IMR-90 (cell line): ENCODE data around the gene SPPL2C. TPM values are rescaled to one million over a fixed set of nuclear protein-coding genes. Genes with fewer than 3 reads are reported as not detected.
A peak's percentile ranks its signal among the peaks of the same experiment; 100 is the strongest.

Source experiments
- ATAC-seq: fragments of 200-7000 bp; cut with Tn5 transposase; 2 replicates; pipeline ENCODE4 v1.9.1; 2020; ENCODE audit warnings: low read depth, mild to moderate bottlenecking, moderate library complexity
- BruUV-seq: library from RNA; stranded (reverse); fragments of 400-500 nt; replicated peaks from 2 replicates; lab custom pipeline; 2021; lab: Mats Ljungman, UMichigan
- CTCF ChIA-PET: fragments of 300-600 bp; formaldehyde crosslinking; extraction: SDS; loops from one replicate; lab custom pipeline; 2021; ENCODE audit warnings: antibody characterized with exemption; lab: Yijun Ruan, JAX
- POLR2A ChIA-PET: fragments of 300-600 bp; sonication (Branson Sonifier 250); formaldehyde crosslinking; loops from one replicate; lab custom pipeline; 2022; ENCODE audit warnings: antibody characterized with exemption; ENCODE audit not compliant: unreplicated experiment; lab: Charles Lee
- DNase-seq: peaks from one replicate; pipeline ENCODE4 v3.0.0; 2013
- H2AFZ ChIP-seq: replicated peaks from 2 replicates; pipeline ENCODE3; 2013; ENCODE audit warnings: low read length, mild to moderate bottlenecking; ENCODE audit not compliant: poor library complexity
- H2AK5ac ChIP-seq: 2 replicates; pipeline ENCODE4 v1.6.1; 2013; ENCODE audit warnings: low read depth, low read length, inconsistent platforms
- H2AK9ac ChIP-seq: replicated peaks from 2 replicates; pipeline ENCODE3; 2013; ENCODE audit warnings: mild to moderate bottlenecking, low read depth, low read length, moderate library complexity; ENCODE audit not compliant: poor library complexity
- H2BK120ac ChIP-seq: 2 replicates; pipeline ENCODE4 v1.6.1; 2013; ENCODE audit warnings: low read depth, low read length, inconsistent platforms
- H2BK15ac ChIP-seq: 3 replicates; pipeline ENCODE4 v1.6.1; 2013; ENCODE audit warnings: low read depth, low read length, inconsistent platforms
- H2BK20ac ChIP-seq: 2 replicates; pipeline ENCODE4 v1.6.1; 2013; ENCODE audit warnings: low read depth, mild to moderate bottlenecking, inconsistent platforms, low read length, moderate library complexity
- H2BK5ac ChIP-seq: 2 replicates; pipeline ENCODE4 v1.6.1; 2013; ENCODE audit warnings: mild to moderate bottlenecking, low read depth, low read length, inconsistent platforms; ENCODE audit not compliant: poor library complexity, severe bottlenecking
- H3K14ac ChIP-seq: replicated peaks from 2 replicates; pipeline ENCODE4 v1.6.1; 2013; ENCODE audit warnings: low read depth, low read length, inconsistent platforms
- H3K18ac ChIP-seq: 2 replicates; pipeline ENCODE4 v1.6.1; 2013; ENCODE audit warnings: low read depth, low read length, control low read depth
- H3K23ac ChIP-seq: 2 replicates; pipeline ENCODE4 v1.6.1; 2013; ENCODE audit warnings: low read depth, low read length, inconsistent platforms
- H3K27ac ChIP-seq: 2 replicates; pipeline ENCODE4 v1.5.1; 2013; ENCODE audit warnings: mild to moderate bottlenecking, control low read depth, low read length; ENCODE audit not compliant: insufficient read depth
- H3K27me3 ChIP-seq: 2 replicates; pipeline ENCODE4 v1.6.1; 2013; ENCODE audit warnings: low read length; ENCODE audit not compliant: control insufficient read depth, insufficient read depth
- H3K36me3 ChIP-seq: 2 replicates; pipeline ENCODE4 v1.6.1; 2013; ENCODE audit warnings: low read length, mixed read lengths; ENCODE audit not compliant: control insufficient read depth, insufficient read depth
- H3K4ac ChIP-seq: 2 replicates; pipeline ENCODE4 v1.6.1; 2013; ENCODE audit warnings: low read depth, low read length, inconsistent platforms
- H3K4me1 ChIP-seq: 2 replicates; pipeline ENCODE4 v1.6.1; 2013; ENCODE audit warnings: low read length, mixed read lengths; ENCODE audit not compliant: control insufficient read depth, insufficient read depth
- H3K4me2 ChIP-seq: 2 replicates; pipeline ENCODE4 v1.6.1; 2013; ENCODE audit warnings: low read depth, mild to moderate bottlenecking, control low read depth, low read length, moderate library complexity
- H3K4me3 ChIP-seq: 2 replicates; pipeline ENCODE4 v1.5.1; 2013; ENCODE audit warnings: low read depth, mild to moderate bottlenecking, control low read depth, low read length, moderate library complexity; ENCODE audit not compliant: insufficient read depth
- H3K56ac ChIP-seq: 2 replicates; pipeline ENCODE4 v1.6.1; 2013; ENCODE audit warnings: low read length, inconsistent platforms; ENCODE audit not compliant: insufficient read depth; ENCODE audit errors: extremely low read depth
- H3K79me1 ChIP-seq, 2 experiments: 2 replicates each; pipeline ENCODE4 v1.6.1; 2013; ENCODE audit warnings: low read length in 2 of 2, inconsistent platforms in 1 of 2, low read depth in 1 of 2
- H3K9ac ChIP-seq: 2 replicates; pipeline ENCODE4 v1.6.1; 2013; ENCODE audit warnings: low read depth, low read length, control low read depth
- H3K9me1 ChIP-seq: 2 replicates; pipeline ENCODE4 v1.6.1; 2013; ENCODE audit warnings: low read length, inconsistent platforms; ENCODE audit not compliant: insufficient read depth
- H3K9me3 ChIP-seq: 2 replicates; pipeline ENCODE4 v1.6.1; 2013; ENCODE audit warnings: low read length; ENCODE audit not compliant: control insufficient read depth, insufficient read depth
- H4K20me1 ChIP-seq: 2 replicates; pipeline ENCODE4 v1.6.1; 2013; ENCODE audit warnings: low read length, inconsistent platforms; ENCODE audit not compliant: insufficient read depth
- H4K5ac ChIP-seq: 2 replicates; pipeline ENCODE4 v1.6.1; 2013; ENCODE audit warnings: mild to moderate bottlenecking, low read depth, low read length, control low read depth
- H4K8ac ChIP-seq, 2 experiments: 2 replicates each; pipeline ENCODE4 v1.6.1; 2013; ENCODE audit warnings: low read depth in 2 of 2, low read length in 2 of 2, control low read depth in 1 of 2, inconsistent platforms in 1 of 2
- H4K91ac ChIP-seq: 2 replicates; pipeline ENCODE4 v1.6.1; 2013; ENCODE audit warnings: low read depth, low read length, inconsistent platforms; ENCODE audit not compliant: insufficient read depth
- FOS ChIP-seq: fragments of 150-350 bp; IDR thresholded peaks from 2 replicates; pipeline ENCODE4 v1.6.1; 2016; ENCODE audit warnings: low read depth, low read length
- RAD21 ChIP-seq: IDR thresholded peaks from 2 replicates; pipeline ENCODE4 v1.6.1; 2012; ENCODE audit warnings: low read length, improper control_type of control experiment
- SMC3 ChIP-seq: fragments of 150-350 bp; IDR thresholded peaks from 2 replicates; pipeline ENCODE4 v1.6.1; 2016; ENCODE audit warnings: low read depth, mild to moderate bottlenecking, antibody characterized with exemption, low read length, moderate library complexity
- WGBS, 2 experiments: methylation state at CpG; one replicate each; pipeline versions ENCODE4 v1.1.5 to v1.1.7; 2013; ENCODE audit warnings: missing lambda C conversion rate in 2 of 2; ENCODE audit not compliant: insufficient read length in 1 of 2; ENCODE audit errors: extremely low coverage in 2 of 2; 5-methylcytosine and 5-hydroxymethylcytosine counted together
- dilution Hi-C: fragments of 300-500 bp; cut with HindIII; formaldehyde crosslinking; loops from one replicate; pipeline ENCODE4 v1.14.3; 2018; ENCODE audit warnings: low sequenced_read_pairs; ENCODE audit not compliant: unreplicated experiment
- in situ Hi-C: fragments of 300-500 bp; cut with MboI; formaldehyde crosslinking; loops from 3 replicates; pipeline ENCODE4 v1.14.3; 2019; ENCODE audit warnings: low sequenced_read_pairs, inconsistent platforms, mixed read lengths
- intact Hi-C: fragments of 100-400 bp; cut with micrococcal nuclease; formaldehyde crosslinking; loops from 2 replicates; pipeline ENCODE4 v1.10.0; 2022
- polyA plus RNA-seq, 3 experiments: library from polyadenylated mRNA; depleted of rRNA; stranded (reverse); fragments of >200 nt; gene quantifications; 2 replicates each; pipeline ENCODE4 v1.2.3, GENCODE V29; 2012; ENCODE audit warnings: low replicate concordance in 1 of 3
- total RNA-seq: library from RNA; depleted of rRNA; stranded (reverse); fragments of >200 nt; gene quantifications from 2 replicates; pipeline ENCODE4 v1.2.3, GENCODE V29; 2012
- TF ChIP-seq, protein P1 (sequence below): conservative IDR thresholded peaks from 2 replicates; pipeline ENCODE4 v1.5.1; 2012; ENCODE audit warnings: mild to moderate bottlenecking, low read depth, low read length, improper control_type of control experiment

SPPL2C gene
- total and polyA plus RNA-seq, 2 of the 4 experiments (the other 2 are of a cell fraction), result not detected

DNA sequence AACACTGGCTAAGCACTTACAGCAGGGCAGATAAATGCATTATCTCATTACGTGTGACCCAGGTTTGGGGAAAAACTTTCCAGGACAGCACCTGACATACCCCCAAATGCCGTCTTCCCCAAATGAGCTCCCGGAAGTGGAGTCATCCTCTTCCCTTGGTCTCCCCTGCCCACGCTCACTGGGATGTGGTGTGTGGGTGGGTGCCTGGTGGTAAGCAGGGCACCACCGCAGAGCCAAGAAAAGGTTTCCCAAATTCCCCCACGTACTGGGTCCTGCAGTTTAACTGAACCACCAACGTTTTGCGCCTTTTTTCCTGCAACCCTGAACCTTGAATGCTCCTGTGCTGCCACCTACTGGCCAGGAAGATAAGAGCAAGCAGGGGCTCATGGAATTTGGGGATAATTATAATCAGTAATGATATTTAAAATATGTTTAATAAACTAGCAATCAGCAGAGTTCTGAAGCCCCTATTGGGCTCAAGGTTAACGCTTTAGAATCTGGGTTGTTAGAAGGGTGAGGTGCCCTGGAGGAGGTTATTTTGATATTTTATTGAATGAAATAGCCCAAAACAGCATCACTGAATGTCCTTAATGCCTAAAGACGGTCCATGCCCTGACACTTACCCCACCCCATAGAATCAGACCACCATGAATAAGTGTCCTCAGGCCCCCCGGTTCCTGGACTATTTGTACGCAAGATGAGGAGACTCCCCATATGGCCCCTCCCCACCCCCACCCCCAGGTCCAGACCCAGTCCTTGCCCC is 8.0 kb downstream of the SPPL2C start:
- intact Hi-C loops, result loop anchor here (1.0 to 10.0 kb wide), 4 partner anchors 135 to 720 kb away; partner anchors contain the start of gene PLCD3

More for the DNA sequence above, 8.0 kb downstream of the SPPL2C start:
- dilution Hi-C loops, result loop anchor here (25.0 kb wide), 1 partner anchor 215 kb away; no protein-coding TSS in a partner anchor
- Histone ChIP-seq H2AK9ac (no peak overlapping the region), H3K4me3 (no peak overlapping the region), H3K27me3 (peaks cover 7% of the 10 kb centered on the region; the same call in 1 of the 2 replicates), H2BK120ac (no peak overlapping the region), H4K8ac (no peak overlapping the region), H3K4me1 (no peaks in the 10 kb centered on the region), H3K27ac (no peak overlapping the region), H3K9ac (no peak overlapping the region), H4K5ac (no peak overlapping the region), H2BK15ac (no peak overlapping the region), H2AK5ac (no peak overlapping the region), H3K79me1 (no peaks in the 10 kb centered on the region), H4K20me1 (no peaks in the 10 kb centered on the region), H3K56ac (no peak overlapping the region), H3K4me2 (no peak overlapping the region), H3K14ac (no peak overlapping the region), H2AFZ (peak overlapping the region; percentile 1), H2BK5ac (no peak overlapping the region), H2BK20ac (no peak overlapping the region), H3K9me3 (no peaks in the 10 kb centered on the region), H3K23ac (no peak overlapping the region), H3K4ac (no peak overlapping the region), H3K36me3 (no peaks in the 10 kb centered on the region), H3K18ac (no peak overlapping the region), H4K91ac (no peak overlapping the region), H3K9me1 (no peaks in the 10 kb centered on the region)
- no CpG with 5 or more reads among the region's 12 CpGs for WGBS, 2 experiments
- BruUV-seq, result no TSS peak
- ChIA-PET CTCF (interaction anchor here (0.6 to 1.1 kb wide), 4 partner anchors 13 to 711 kb away, joined by 3 to 4 read pairs (median 4); no protein-coding TSS in a partner anchor), POLR2A (no interaction called here)
- TF ChIP-seq, protein P1, sequence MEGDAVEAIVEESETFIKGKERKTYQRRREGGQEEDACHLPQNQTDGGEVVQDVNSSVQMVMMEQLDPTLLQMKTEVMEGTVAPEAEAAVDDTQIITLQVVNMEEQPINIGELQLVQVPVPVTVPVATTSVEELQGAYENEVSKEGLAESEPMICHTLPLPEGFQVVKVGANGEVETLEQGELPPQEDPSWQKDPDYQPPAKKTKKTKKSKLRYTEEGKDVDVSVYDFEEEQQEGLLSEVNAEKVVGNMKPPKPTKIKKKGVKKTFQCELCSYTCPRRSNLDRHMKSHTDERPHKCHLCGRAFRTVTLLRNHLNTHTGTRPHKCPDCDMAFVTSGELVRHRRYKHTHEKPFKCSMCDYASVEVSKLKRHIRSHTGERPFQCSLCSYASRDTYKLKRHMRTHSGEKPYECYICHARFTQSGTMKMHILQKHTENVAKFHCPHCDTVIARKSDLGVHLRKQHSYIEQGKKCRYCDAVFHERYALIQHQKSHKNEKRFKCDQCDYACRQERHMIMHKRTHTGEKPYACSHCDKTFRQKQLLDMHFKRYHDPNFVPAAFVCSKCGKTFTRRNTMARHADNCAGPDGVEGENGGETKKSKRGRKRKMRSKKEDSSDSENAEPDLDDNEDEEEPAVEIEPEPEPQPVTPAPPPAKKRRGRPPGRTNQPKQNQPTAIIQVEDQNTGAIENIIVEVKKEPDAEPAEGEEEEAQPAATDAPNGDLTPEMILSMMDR, result peak; percentile 89
- peak; percentile 70 for TF ChIP-seq SMC3
- TF ChIP-seq RAD21, result peak; percentile 74
- TF ChIP-seq FOS, result no peak
- in situ Hi-C loops, result loop anchor here (10.0 kb wide), 1 partner anchor 638 kb away; no protein-coding TSS in a partner anchor
- DNase-seq (peak; percentile 55), ATAC-seq (peak; percentile 82)
